ENCODE data around the gene SRP54.

The SRP54 gene

GRCh38 chr14:34980337-34980900, 2.4 kb upstream of the SRP54 start:
- peak overlapping the region; percentile 97 for H3K4me3 ChIP-seq (ENCODE audit: low read depth, low read length)
- TF ChIP-seq CTCF (IDR thresholded peaks at IDR 0.05; ENCODE audit: low read depth, low read length, missing control alignments), result no peak
- in situ Hi-C loops (cut with HindIII; ENCODE audit: low sequenced_read_pairs), result no loop called here
- no peak for DNase-seq (ENCODE audit: low read depth)

- in situ Hi-C loops (cut with HindIII; ENCODE audit: low sequenced_read_pairs), result no loop called here
- peak; percentile 49 for TF ChIP-seq CTCF (IDR thresholded peaks at IDR 0.05; ENCODE audit: low read depth, low read length, missing control alignments)
- peak overlapping the region; percentile 97 for H3K4me3 ChIP-seq (ENCODE audit: low read depth, low read length)
- peak; percentile 22 for DNase-seq (ENCODE audit: low read depth)
Observed at GRCh38 chr14:34981743-34982420, 910 bp upstream of the SRP54 start.

GRCh38 chr14:34983148-34983760, 462 bp downstream of the SRP54 start:
- no peak for TF ChIP-seq CTCF (IDR thresholded peaks at IDR 0.05; ENCODE audit: low read depth, low read length, missing control alignments)
- no peak for DNase-seq (ENCODE audit: low read depth)
- in situ Hi-C loops (cut with HindIII; ENCODE audit: low sequenced_read_pairs), result no loop called here
- H3K4me3 ChIP-seq (ENCODE audit: low read depth, low read length), result peak overlapping the region; percentile 97

- in situ Hi-C loops (cut with HindIII; ENCODE audit: low sequenced_read_pairs), result no loop called here
- TF ChIP-seq CTCF (IDR thresholded peaks at IDR 0.05; ENCODE audit: low read depth, low read length, missing control alignments), result no peak
- no peak for DNase-seq (ENCODE audit: low read depth)
- peak overlapping the region; percentile 97 for H3K4me3 ChIP-seq (ENCODE audit: low read depth, low read length)
Observed at GRCh38 chr14:34983786-34984185, 994 bp downstream of the SRP54 start.

- no peak overlapping the region for H3K4me3 ChIP-seq (ENCODE audit: low read depth, low read length)
- in situ Hi-C loops (cut with HindIII; ENCODE audit: low sequenced_read_pairs), result no loop called here
Observed at GRCh38 chr14:34985740-34986139, 2.9 kb downstream of the SRP54 start.

GRCh38 chr14:34987180-34987579, 4.4 kb downstream of the SRP54 start:
- H3K4me3 ChIP-seq (ENCODE audit: low read depth, low read length), result no peak overlapping the region
- in situ Hi-C loops (cut with HindIII; ENCODE audit: low sequenced_read_pairs), result no loop called here
- TF ChIP-seq CTCF (IDR thresholded peaks at IDR 0.05; ENCODE audit: low read depth, low read length, missing control alignments), result no peak
- no peak for DNase-seq (ENCODE audit: low read depth)

More at GRCh38 chr14:34985740-34986139, 2.9 kb downstream of the SRP54 start:
- TF ChIP-seq CTCF (IDR thresholded peaks at IDR 0.05; ENCODE audit: low read depth, low read length, missing control alignments), result no peak
- no peak for DNase-seq (ENCODE audit: low read depth)

All from astrocyte of the cerebellum (primary cell).